HepG2 (cell line): ENCODE data around the gene P4HTM. TPM values are rescaled to one million over a fixed set of nuclear protein-coding genes. Genes with fewer than 3 reads are reported as not detected.

Experiments
- ATAC-seq: fragments of 200-7000 bp; cut with Tn5 transposase; 3 replicates; pipeline ENCODE4 v1.9.1; 2020; ENCODE audit warnings: mild to moderate bottlenecking, moderate library complexity
- BruUV-seq: library from RNA; stranded (reverse); fragments of 400-500 nt; replicated peaks from 2 replicates; lab custom pipeline; 2021; lab: Mats Ljungman, UMichigan
- CTCF ChIA-PET: fragments of 300-600 bp; formaldehyde crosslinking; extraction: SDS; loops from one replicate; lab custom pipeline; 2021; ENCODE audit warnings: low total read pairs, inconsistent platforms, low intra/inter-chr PET ratio; lab: Yijun Ruan, JAX
- POLR2A ChIA-PET: fragments of 350-600 bp; sonication (Branson Sonifier 250); formaldehyde crosslinking; loops from one replicate; lab custom pipeline; 2020; ENCODE audit warnings: antibody characterized with exemption, inconsistent platforms; lab: Yijun Ruan, JAX
- DNase-seq: peaks from one replicate; pipeline ENCODE4 v3.0.0-alpha.2; 2015; ENCODE audit warnings: low spot score
- FAIRE-seq: peaks from 3 replicates; lab custom pipeline; 2011; peaks lifted over from hg19 to GRCh38; lab: Jason Lieb, UNC
- H2AFZ ChIP-seq: one replicate; pipeline ENCODE4 v1.6.1; 2011; ENCODE audit warnings: low read length, inconsistent platforms
- H3K27ac ChIP-seq: fragments of 300-600 bp; 3 replicates; pipeline ENCODE4 v1.8.0; 2011; ENCODE audit warnings: mixed run types, mild to moderate bottlenecking, mixed read lengths, low read length, inconsistent platforms; ENCODE audit not compliant: insufficient read depth; ENCODE audit errors: extremely low read length
- H3K27me3 ChIP-seq, 2 experiments: fragments of 200-600 bp in 1 of 2; 2 replicates in 1 of 2; 3 replicates in 1 of 2; pipeline versions ENCODE4 v1.6.0 to v1.8.0; 2011; ENCODE audit warnings: low read length in 2 of 2, mild to moderate bottlenecking in 2 of 2, moderate library complexity in 2 of 2, inconsistent platforms in 1 of 2; ENCODE audit not compliant: insufficient read depth in 2 of 2, control insufficient read depth in 1 of 2
- H3K36me3 ChIP-seq, 2 experiments: fragments of 200-600 bp in 1 of 2; replicated peaks in 1 of 2; 2 replicates in 1 of 2; 3 replicates in 1 of 2; pipeline versions ENCODE4 v1.5.1 to v1.8.0; 2011; ENCODE audit warnings: low read length in 2 of 2, inconsistent platforms in 1 of 2; ENCODE audit not compliant: insufficient read depth in 2 of 2, control insufficient read depth in 1 of 2
- H3K4me1 ChIP-seq: 2 replicates; pipeline ENCODE4 v1.5.1; 2012; ENCODE audit warnings: low read length, inconsistent platforms; ENCODE audit not compliant: insufficient read depth
- H3K4me2 ChIP-seq: 2 replicates; pipeline ENCODE4 v1.6.0; 2011; ENCODE audit warnings: low read depth, low read length, inconsistent platforms
- H3K4me3 ChIP-seq, 3 experiments: fragments of 200-600 bp in 1 of 3; sonication (generic), shearing (Covaris generic) in 1 of 3; replicated peaks in 1 of 3; 2 replicates each; pipeline ENCODE4 v1.5.1; 2011 to 2016; ENCODE audit warnings: low read length in 3 of 3, inconsistent platforms in 2 of 3, low read depth in 2 of 3, mild to moderate bottlenecking in 2 of 3, control low read depth in 1 of 3, mixed read lengths in 1 of 3; ENCODE audit not compliant: insufficient read depth in 1 of 3
- H3K79me2 ChIP-seq: one replicate; pipeline ENCODE4 v1.6.1; 2011; ENCODE audit warnings: low read length, inconsistent platforms; ENCODE audit not compliant: insufficient read depth
- H3K9ac ChIP-seq: 2 replicates; pipeline ENCODE4 v1.6.0; 2011; ENCODE audit warnings: mild to moderate bottlenecking, low read depth, low read length, inconsistent platforms; ENCODE audit not compliant: insufficient read depth
- H3K9me3 ChIP-seq: 2 replicates; pipeline ENCODE4 v1.5.1; 2012; ENCODE audit warnings: mild to moderate bottlenecking, low read length
- H4K20me1 ChIP-seq: 2 replicates; pipeline ENCODE4 v1.6.0; 2011; ENCODE audit warnings: inconsistent platforms, mild to moderate bottlenecking, low read length, moderate library complexity; ENCODE audit not compliant: insufficient read depth
- MYNN ChIP-seq: sonication (generic); formaldehyde crosslinking; IDR thresholded peaks from 2 replicates; pipeline ENCODE4 v1.4.0; 2020; ENCODE audit warnings: mild to moderate bottlenecking, low read depth, missing genetic modification reagents
- NFYC ChIP-seq: IDR thresholded peaks from 2 replicates; pipeline ENCODE4 v1.6.1; 2016; ENCODE audit warnings: missing genetic modification reagents, missing compliant biosample characterization
- SP1 ChIP-seq, 2 experiments: fragments of 450-650 bp in 1 of 2; sonication (generic) in 1 of 2; formaldehyde crosslinking in 1 of 2; IDR thresholded peaks; 2 replicates each; pipeline versions ENCODE4 v1.4.0 to v1.6.1; 2016 to 2020; ENCODE audit warnings: missing genetic modification reagents in 1 of 2
- WGBS: methylation state at CpG from one replicate; pipeline ENCODE4 v1.1.6; 2017; ENCODE audit warnings: low lambda C conversion rate; 5-methylcytosine and 5-hydroxymethylcytosine counted together
- in situ Hi-C: cut with HindIII; loops from 2 replicates; pipeline ENCODE4 v1.10.0; 2017; ENCODE audit warnings: low pct_unique_long_range_greater_than_20kb; ENCODE audit not compliant: extremely low pct_ligation_motif_present
- intact Hi-C: fragments of 100-400 bp; cut with micrococcal nuclease; formaldehyde crosslinking; loops from one replicate; pipeline ENCODE4 v1.10.0; 2022; ENCODE audit not compliant: unreplicated experiment
- polyA plus RNA-seq, 8 experiments: library from polyadenylated mRNA; depleted of rRNA in 3 of 8; stranded (reverse) in 7 of 8; unstranded in 1 of 8; fragments of >200 nt; fragmentation: Illumina TruSeq in 4 of 8; extraction: Trizol in 4 of 8; gene quantifications; 2 replicates each; pipeline versions ENCODE4 v1.2.1 to v1.2.3, GENCODE V29; 2011 to 2016; ENCODE audit warnings: low read depth in 4 of 8, missing spikeins in 1 of 8, mixed read lengths in 1 of 8; ENCODE audit not compliant: insufficient read depth in 1 of 8
- total RNA-seq, 5 experiments: library from RNA; depleted of rRNA; stranded (reverse); fragments of >200 nt; fragmentation: Illumina TruSeq; extraction: Trizol; gene quantifications; 2 replicates each; pipeline ENCODE4 v1.2.3, GENCODE V29; 2016; ENCODE audit warnings: low read depth in 1 of 5
- TF ChIP-seq, protein P1 (sequence below): sonication (generic); formaldehyde crosslinking; IDR thresholded peaks from 2 replicates; pipeline ENCODE4 v1.4.0; 2020; ENCODE audit warnings: mild to moderate bottlenecking, missing genetic modification reagents
- TF ChIP-seq, protein P2 (sequence below): sonication (generic); formaldehyde crosslinking; IDR thresholded peaks from 2 replicates; pipeline ENCODE4 v1.9.0; 2021; ENCODE audit warnings: missing genetic modification reagents, borderline replicate concordance
- TF ChIP-seq, protein P3 (sequence below): IDR thresholded peaks from 2 replicates; pipeline ENCODE4 v1.6.1; 2012; ENCODE audit warnings: inconsistent platforms
- TF ChIP-seq, protein P4 (sequence below): sonication (generic); formaldehyde crosslinking; conservative IDR thresholded peaks from 2 replicates; pipeline ENCODE4 v1.8.0; 2022; ENCODE audit warnings: mild to moderate bottlenecking, moderate library complexity, missing genetic modification reagents
- TF ChIP-seq, protein P5 (sequence below): sonication (generic); formaldehyde crosslinking; IDR thresholded peaks from 2 replicates; pipeline ENCODE4 v1.5.0; 2020; ENCODE audit warnings: mild to moderate bottlenecking, missing genetic modification reagents, borderline replicate concordance

P4HTM gene
- total and polyA plus RNA-seq, 2 of the 13 experiments (the other 11 are each of a cell fraction or from before 2014, with no cell fraction given) = 0.01 TPM; not detected in 1

DNA sequence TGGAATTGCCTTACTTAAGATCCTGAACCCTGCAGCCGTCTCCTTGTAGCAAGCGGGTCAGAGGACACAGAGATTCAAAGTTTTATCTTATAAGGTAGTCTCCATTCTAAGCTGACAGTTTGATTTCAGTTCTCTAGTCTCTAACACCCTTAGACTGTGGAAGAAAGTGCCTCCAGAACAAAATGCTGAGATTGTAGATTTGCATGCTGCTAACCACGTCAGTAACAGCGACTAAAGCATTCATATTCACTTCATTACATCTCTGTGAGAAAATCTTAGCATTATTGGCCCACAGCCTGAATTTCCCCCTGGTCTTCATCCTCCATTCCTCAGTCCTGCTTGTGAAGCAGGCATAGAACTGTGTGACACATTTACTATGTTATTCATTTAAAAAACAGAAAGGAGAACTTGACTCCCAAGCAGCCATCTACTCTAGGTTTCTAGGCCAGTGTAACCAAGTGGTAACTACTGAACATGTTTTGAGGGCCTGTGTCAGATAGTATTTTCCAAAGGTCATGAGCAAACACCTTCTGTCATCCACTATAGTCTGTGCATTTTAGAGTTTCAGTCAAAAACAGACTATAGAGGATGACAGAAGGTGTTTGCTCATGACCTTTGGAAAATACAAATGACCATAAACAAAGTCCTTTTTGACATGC is 44.0 kb upstream of the P4HTM start:
- POLR2A ChIA-PET = no interaction called here
- FAIRE-seq = no peak
- no peak for DNase-seq
- H3K79me2 ChIP-seq = peaks cover 19% of the 10 kb centered on the region
- 95% methylated on average over 4 of the region's 4 CpGs for WGBS
- no peaks in the 10 kb centered on the region for H4K20me1 ChIP-seq
- peak; percentile 53; the same call in 2 of the 3 replicates for ATAC-seq
- H3K9ac ChIP-seq = no peak overlapping the region
- no peaks in the 10 kb centered on the region for H3K9me3 ChIP-seq
- H3K4me2 ChIP-seq = no peak overlapping the region
- CTCF ChIA-PET = no interaction called here
- no peak overlapping the region for H3K4me3 ChIP-seq
- H3K27ac ChIP-seq = peak overlapping the region; percentile 17
- BruUV-seq = TSS peak; percentile 45
- intact Hi-C loops = no loop called here
- no peaks in the 10 kb centered on the region for H3K27me3 ChIP-seq
- H2AFZ ChIP-seq = no peak overlapping the region
- peaks cover 3 to 16% of the 10 kb centered on the region in 2 experiments; a peak in 4 of 5 replicates for H3K36me3 ChIP-seq
- in situ Hi-C loops = no loop called here
- peaks cover 19% of the 10 kb centered on the region for H3K4me1 ChIP-seq
- TF ChIP-seq, protein P1, sequence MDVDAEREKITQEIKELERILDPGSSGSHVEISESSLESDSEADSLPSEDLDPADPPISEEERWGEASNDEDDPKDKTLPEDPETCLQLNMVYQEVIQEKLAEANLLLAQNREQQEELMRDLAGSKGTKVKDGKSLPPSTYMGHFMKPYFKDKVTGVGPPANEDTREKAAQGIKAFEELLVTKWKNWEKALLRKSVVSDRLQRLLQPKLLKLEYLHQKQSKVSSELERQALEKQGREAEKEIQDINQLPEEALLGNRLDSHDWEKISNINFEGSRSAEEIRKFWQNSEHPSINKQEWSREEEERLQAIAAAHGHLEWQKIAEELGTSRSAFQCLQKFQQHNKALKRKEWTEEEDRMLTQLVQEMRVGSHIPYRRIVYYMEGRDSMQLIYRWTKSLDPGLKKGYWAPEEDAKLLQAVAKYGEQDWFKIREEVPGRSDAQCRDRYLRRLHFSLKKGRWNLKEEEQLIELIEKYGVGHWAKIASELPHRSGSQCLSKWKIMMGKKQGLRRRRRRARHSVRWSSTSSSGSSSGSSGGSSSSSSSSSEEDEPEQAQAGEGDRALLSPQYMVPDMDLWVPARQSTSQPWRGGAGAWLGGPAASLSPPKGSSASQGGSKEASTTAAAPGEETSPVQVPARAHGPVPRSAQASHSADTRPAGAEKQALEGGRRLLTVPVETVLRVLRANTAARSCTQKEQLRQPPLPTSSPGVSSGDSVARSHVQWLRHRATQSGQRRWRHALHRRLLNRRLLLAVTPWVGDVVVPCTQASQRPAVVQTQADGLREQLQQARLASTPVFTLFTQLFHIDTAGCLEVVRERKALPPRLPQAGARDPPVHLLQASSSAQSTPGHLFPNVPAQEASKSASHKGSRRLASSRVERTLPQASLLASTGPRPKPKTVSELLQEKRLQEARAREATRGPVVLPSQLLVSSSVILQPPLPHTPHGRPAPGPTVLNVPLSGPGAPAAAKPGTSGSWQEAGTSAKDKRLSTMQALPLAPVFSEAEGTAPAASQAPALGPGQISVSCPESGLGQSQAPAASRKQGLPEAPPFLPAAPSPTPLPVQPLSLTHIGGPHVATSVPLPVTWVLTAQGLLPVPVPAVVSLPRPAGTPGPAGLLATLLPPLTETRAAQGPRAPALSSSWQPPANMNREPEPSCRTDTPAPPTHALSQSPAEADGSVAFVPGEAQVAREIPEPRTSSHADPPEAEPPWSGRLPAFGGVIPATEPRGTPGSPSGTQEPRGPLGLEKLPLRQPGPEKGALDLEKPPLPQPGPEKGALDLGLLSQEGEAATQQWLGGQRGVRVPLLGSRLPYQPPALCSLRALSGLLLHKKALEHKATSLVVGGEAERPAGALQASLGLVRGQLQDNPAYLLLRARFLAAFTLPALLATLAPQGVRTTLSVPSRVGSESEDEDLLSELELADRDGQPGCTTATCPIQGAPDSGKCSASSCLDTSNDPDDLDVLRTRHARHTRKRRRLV (CRISPR knock-in tag) = no peak
- TF ChIP-seq, protein P2, sequence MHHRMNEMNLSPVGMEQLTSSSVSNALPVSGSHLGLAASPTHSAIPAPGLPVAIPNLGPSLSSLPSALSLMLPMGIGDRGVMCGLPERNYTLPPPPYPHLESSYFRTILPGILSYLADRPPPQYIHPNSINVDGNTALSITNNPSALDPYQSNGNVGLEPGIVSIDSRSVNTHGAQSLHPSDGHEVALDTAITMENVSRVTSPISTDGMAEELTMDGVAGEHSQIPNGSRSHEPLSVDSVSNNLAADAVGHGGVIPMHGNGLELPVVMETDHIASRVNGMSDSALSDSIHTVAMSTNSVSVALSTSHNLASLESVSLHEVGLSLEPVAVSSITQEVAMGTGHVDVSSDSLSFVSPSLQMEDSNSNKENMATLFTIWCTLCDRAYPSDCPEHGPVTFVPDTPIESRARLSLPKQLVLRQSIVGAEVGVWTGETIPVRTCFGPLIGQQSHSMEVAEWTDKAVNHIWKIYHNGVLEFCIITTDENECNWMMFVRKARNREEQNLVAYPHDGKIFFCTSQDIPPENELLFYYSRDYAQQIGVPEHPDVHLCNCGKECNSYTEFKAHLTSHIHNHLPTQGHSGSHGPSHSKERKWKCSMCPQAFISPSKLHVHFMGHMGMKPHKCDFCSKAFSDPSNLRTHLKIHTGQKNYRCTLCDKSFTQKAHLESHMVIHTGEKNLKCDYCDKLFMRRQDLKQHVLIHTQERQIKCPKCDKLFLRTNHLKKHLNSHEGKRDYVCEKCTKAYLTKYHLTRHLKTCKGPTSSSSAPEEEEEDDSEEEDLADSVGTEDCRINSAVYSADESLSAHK (CRISPR knock-in tag) = no peak
- TF ChIP-seq, protein P3, sequence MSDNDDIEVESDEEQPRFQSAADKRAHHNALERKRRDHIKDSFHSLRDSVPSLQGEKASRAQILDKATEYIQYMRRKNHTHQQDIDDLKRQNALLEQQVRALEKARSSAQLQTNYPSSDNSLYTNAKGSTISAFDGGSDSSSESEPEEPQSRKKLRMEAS = no peak
- TF ChIP-seq NFYC (CRISPR knock-in tag) (no peak), MYNN (CRISPR knock-in tag) (no peak), SP1 (IDR thresholded peaks at IDR 0.05) (no peak), SP1 (CRISPR knock-in tag; IDR thresholded peaks at IDR 0.05) (no peak)
- TF ChIP-seq, protein P4, sequence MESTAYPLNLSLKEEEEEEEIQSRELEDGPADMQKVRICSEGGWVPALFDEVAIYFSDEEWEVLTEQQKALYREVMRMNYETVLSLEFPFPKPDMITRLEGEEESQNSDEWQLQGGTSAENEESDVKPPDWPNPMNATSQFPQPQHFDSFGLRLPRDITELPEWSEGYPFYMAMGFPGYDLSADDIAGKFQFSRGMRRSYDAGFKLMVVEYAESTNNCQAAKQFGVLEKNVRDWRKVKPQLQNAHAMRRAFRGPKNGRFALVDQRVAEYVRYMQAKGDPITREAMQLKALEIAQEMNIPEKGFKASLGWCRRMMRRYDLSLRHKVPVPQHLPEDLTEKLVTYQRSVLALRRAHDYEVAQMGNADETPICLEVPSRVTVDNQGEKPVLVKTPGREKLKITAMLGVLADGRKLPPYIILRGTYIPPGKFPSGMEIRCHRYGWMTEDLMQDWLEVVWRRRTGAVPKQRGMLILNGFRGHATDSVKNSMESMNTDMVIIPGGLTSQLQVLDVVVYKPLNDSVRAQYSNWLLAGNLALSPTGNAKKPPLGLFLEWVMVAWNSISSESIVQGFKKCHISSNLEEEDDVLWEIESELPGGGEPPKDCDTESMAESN (CRISPR knock-in tag) = no peak
- TF ChIP-seq, protein P5, sequence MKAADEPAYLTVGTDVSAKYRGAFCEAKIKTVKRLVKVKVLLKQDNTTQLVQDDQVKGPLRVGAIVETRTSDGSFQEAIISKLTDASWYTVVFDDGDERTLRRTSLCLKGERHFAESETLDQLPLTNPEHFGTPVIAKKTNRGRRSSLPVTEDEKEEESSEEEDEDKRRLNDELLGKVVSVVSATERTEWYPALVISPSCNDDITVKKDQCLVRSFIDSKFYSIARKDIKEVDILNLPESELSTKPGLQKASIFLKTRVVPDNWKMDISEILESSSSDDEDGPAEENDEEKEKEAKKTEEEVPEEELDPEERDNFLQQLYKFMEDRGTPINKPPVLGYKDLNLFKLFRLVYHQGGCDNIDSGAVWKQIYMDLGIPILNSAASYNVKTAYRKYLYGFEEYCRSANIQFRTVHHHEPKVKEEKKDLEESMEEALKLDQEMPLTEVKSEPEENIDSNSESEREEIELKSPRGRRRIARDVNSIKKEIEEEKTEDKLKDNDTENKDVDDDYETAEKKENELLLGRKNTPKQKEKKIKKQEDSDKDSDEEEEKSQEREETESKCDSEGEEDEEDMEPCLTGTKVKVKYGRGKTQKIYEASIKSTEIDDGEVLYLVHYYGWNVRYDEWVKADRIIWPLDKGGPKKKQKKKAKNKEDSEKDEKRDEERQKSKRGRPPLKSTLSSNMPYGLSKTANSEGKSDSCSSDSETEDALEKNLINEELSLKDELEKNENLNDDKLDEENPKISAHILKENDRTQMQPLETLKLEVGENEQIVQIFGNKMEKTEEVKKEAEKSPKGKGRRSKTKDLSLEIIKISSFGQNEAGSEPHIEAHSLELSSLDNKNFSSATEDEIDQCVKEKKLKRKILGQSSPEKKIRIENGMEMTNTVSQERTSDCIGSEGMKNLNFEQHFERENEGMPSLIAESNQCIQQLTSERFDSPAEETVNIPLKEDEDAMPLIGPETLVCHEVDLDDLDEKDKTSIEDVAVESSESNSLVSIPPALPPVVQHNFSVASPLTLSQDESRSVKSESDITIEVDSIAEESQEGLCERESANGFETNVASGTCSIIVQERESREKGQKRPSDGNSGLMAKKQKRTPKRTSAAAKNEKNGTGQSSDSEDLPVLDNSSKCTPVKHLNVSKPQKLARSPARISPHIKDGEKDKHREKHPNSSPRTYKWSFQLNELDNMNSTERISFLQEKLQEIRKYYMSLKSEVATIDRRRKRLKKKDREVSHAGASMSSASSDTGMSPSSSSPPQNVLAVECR (CRISPR knock-in tag) = no peak
